Activated CD8-positive, alpha-beta memory T cell treated with anti-CD3 and anti-CD28 coated beads, Interleukin-2, amount 50 U/mL, for 1 hour (primary cell): ENCODE data around the gene EPS8L1.

Experiments used
- DNase-seq: peaks from one replicate; pipeline ENCODE4 v3.0.0-alpha.2; 2020; ENCODE audit errors: extremely low read depth

EPS8L1 gene

GRCh38 chr19:55080121-55080967 lies 4.7 kb downstream of the EPS8L1 start:
- no peak for DNase-seq

- peak; percentile 35 for DNase-seq
Measured at GRCh38 chr19:55080968-55081769, 5.5 kb downstream of the EPS8L1 start.

GRCh38 chr19:55081770-55082019 lies 6.0 kb downstream of the EPS8L1 start:
- DNase-seq = no peak

- DNase-seq = no peak
Measured at GRCh38 chr19:55082020-55082851, 6.6 kb downstream of the EPS8L1 start.

GRCh38 chr19:55083004-55083850 lies 7.6 kb downstream of the EPS8L1 start:
- no peak for DNase-seq

GRCh38 chr19:55084416-55084815 lies 8.7 kb downstream of the EPS8L1 start:
- no peak for DNase-seq

- no peak for DNase-seq
Measured at GRCh38 chr19:55085923-55086715, 10.4 kb downstream of the EPS8L1 start.

- DNase-seq = no peak
Measured at GRCh38 chr19:55086730-55087541, 11.3 kb downstream of the EPS8L1 start.

- DNase-seq = no peak
Measured at GRCh38 chr19:55087542-55087901, 11.9 kb downstream of the EPS8L1 start.

GRCh38 chr19:55088021-55088451 lies 12.4 kb downstream of the EPS8L1 start:
- DNase-seq = no peak

GRCh38 chr19:55088543-55089341 lies 13.1 kb downstream of the EPS8L1 start:
- DNase-seq = peak; percentile 34

- no peak for DNase-seq
Measured at GRCh38 chr19:55089342-55089944, 13.8 kb downstream of the EPS8L1 start.

GRCh38 chr19:55090564-55090963 lies 14.9 kb downstream of the EPS8L1 start:
- no peak for DNase-seq

GRCh38 chr19:55091126-55091910 lies 15.6 kb downstream of the EPS8L1 start:
- DNase-seq = no peak

GRCh38 chr19:55091955-55092354 lies 16.3 kb downstream of the EPS8L1 start:
- no peak for DNase-seq

- no peak for DNase-seq
Measured at GRCh38 chr19:55092423-55093318, 17.0 kb downstream of the EPS8L1 start.
